Loucy (cell line): ENCODE results near the gene COX6A1.

Experiments used
- H2AFZ ChIP-seq: fragments of 200-600 bp; sonication (generic); 2 replicates; pipeline ENCODE4 v1.6.0; 2016; ENCODE audit warnings: antibody characterized with exemption, mild to moderate bottlenecking, low read length, moderate library complexity
- H3F3A ChIP-seq: fragments of 200-600 bp; 2 replicates; pipeline ENCODE4 v1.6.0; 2016; ENCODE audit warnings: antibody characterized with exemption, low read depth, mild to moderate bottlenecking
- H3K27me3 ChIP-seq: fragments of 200-600 bp; sonication (generic); 2 replicates; pipeline ENCODE4 v1.6.1; 2014; ENCODE audit warnings: low read length, mild to moderate bottlenecking; ENCODE audit not compliant: insufficient read depth, poor library complexity, severe bottlenecking
- H3K36me3 ChIP-seq: fragments of 200-600 bp; sonication (generic); 2 replicates; pipeline ENCODE4 v1.6.1; 2016; ENCODE audit warnings: low read length; ENCODE audit not compliant: insufficient read depth
- H3K4me1 ChIP-seq: fragments of 200-600 bp; sonication (generic); 2 replicates; pipeline ENCODE4 v1.5.1; 2014; ENCODE audit warnings: low read length, mild to moderate bottlenecking; ENCODE audit not compliant: insufficient read depth, poor library complexity, severe bottlenecking
- H3K4me2 ChIP-seq: fragments of 200-600 bp; sonication (generic); 2 replicates; pipeline ENCODE4 v1.6.0; 2014; ENCODE audit warnings: antibody characterized with exemption, low read length, low read depth, mild to moderate bottlenecking; ENCODE audit not compliant: poor library complexity, severe bottlenecking
- H3K4me3 ChIP-seq: fragments of 200-600 bp; sonication (generic); 2 replicates; pipeline ENCODE4 v1.5.1; 2014; ENCODE audit warnings: low read length, mild to moderate bottlenecking, mixed read lengths; ENCODE audit not compliant: poor library complexity, severe bottlenecking
- H3K79me2 ChIP-seq: fragments of 200-600 bp; sonication (generic); 2 replicates; pipeline ENCODE4 v1.6.1; 2014; ENCODE audit warnings: low read length; ENCODE audit not compliant: insufficient read depth
- H3K9ac ChIP-seq: fragments of 200-600 bp; sonication (generic); 2 replicates; pipeline ENCODE4 v1.6.0; 2014; ENCODE audit warnings: mild to moderate bottlenecking, low read depth, low read length, moderate library complexity; ENCODE audit not compliant: poor library complexity, severe bottlenecking
- H3K9me2 ChIP-seq: fragments of 200-600 bp; sonication (generic); replicated peaks from 2 replicates; pipeline ENCODE4 v1.6.1; 2016; ENCODE audit warnings: low read depth, low read length, mixed read lengths
- H3K9me3 ChIP-seq: fragments of 200-600 bp; sonication (generic); 2 replicates; pipeline ENCODE4 v1.6.1; 2014; ENCODE audit warnings: mild to moderate bottlenecking, antibody characterized with exemption, low read length, low read depth; ENCODE audit not compliant: insufficient read depth
- H4K20me1 ChIP-seq: fragments of 200-600 bp; sonication (generic); 2 replicates; pipeline ENCODE4 v1.6.0; 2014; ENCODE audit warnings: antibody characterized with exemption, low read length, mild to moderate bottlenecking; ENCODE audit not compliant: insufficient read depth, poor library complexity, severe bottlenecking
- EZH2phosphoT487 ChIP-seq: fragments of 200-600 bp; IDR thresholded peaks from 2 replicates; pipeline ENCODE4 v1.6.1; 2018; ENCODE audit warnings: antibody characterized with exemption, mild to moderate bottlenecking, moderate library complexity, borderline replicate concordance
- TF ChIP-seq, protein P1 (sequence below): fragments of 200-600 bp; sonication (generic); conservative IDR thresholded peaks from 2 replicates; pipeline ENCODE4 v1.5.1; 2014; ENCODE audit warnings: mild to moderate bottlenecking, antibody characterized with exemption, low read length

The COX6A1 gene

DNA sequence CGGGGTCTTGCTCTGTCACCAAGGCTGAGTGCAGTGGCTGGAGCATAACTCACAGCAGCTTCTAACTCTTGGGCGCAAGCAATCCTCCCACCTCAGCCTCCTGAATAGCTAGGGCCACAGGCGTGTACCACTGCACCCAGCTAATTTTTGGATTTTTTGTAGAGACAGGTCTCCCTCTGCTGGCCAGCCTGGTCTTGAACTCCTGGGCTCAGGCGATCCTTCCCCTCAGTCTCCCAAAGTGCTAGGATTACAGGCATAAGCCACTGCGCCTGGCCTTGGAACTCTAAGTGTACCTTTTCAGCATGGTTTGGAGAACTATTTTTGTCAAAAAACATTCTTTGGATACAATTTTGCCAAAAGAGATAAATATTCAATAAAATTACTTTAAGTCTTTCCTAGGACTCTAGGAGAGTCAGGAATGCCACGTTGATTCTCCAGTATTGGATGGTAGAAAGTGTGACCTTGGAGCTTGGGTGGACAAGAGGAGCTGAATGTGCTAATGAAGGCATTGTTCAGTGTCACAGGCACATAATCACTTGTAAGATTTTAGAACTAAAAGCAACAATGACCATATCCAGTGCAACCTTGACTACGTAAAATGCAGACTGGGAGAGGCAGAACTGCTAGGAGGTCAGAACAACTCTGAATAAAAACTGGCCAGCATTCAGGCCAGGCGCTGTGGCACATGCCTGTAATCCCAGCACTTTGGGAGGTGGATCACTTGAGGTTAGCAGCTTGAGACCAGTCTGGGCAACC, 28.8 kb downstream of the COX6A1 start:
- TF ChIP-seq, protein P1, sequence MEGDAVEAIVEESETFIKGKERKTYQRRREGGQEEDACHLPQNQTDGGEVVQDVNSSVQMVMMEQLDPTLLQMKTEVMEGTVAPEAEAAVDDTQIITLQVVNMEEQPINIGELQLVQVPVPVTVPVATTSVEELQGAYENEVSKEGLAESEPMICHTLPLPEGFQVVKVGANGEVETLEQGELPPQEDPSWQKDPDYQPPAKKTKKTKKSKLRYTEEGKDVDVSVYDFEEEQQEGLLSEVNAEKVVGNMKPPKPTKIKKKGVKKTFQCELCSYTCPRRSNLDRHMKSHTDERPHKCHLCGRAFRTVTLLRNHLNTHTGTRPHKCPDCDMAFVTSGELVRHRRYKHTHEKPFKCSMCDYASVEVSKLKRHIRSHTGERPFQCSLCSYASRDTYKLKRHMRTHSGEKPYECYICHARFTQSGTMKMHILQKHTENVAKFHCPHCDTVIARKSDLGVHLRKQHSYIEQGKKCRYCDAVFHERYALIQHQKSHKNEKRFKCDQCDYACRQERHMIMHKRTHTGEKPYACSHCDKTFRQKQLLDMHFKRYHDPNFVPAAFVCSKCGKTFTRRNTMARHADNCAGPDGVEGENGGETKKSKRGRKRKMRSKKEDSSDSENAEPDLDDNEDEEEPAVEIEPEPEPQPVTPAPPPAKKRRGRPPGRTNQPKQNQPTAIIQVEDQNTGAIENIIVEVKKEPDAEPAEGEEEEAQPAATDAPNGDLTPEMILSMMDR = peak; percentile 72
- no peak for TF ChIP-seq EZH2phosphoT487
- Histone ChIP-seq H2AFZ (no peak overlapping the region), H3K36me3 (peaks cover 48% of the 10 kb centered on the region), H3F3A (no peaks in the 10 kb centered on the region), H3K9me3 (no peaks in the 10 kb centered on the region), H3K27me3 (no peaks in the 10 kb centered on the region), H3K9me2 (no peaks in the 10 kb centered on the region), H3K4me1 (peaks cover 49% of the 10 kb centered on the region), H3K9ac (peak overlapping the region; percentile 81), H3K79me2 (peaks cover 83% of the 10 kb centered on the region), H3K4me2 (peak overlapping the region; percentile 96), H3K4me3 (peak overlapping the region; percentile 97), H4K20me1 (peaks cover 72% of the 10 kb centered on the region)

DNA sequence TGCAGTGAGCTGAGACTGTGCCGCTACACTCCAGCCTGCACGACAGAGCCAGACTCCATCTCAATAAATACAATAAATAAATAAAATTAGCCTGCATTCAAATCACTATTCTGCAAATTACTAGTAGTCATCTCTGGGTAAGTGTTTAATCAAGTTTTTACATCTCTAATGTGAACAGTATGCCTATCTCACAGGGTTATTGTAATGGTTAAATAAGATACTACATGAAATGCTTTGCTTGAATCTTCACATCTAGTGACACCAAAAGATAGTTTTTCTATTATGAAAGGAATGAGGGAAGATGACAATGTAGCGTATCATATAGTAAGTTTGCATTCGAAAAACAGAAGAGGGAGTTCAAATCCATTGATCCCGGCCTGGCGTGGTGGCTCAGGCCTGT, 29.5 kb downstream of the COX6A1 start:
- peaks cover 56% of the 10 kb centered on the region for H3K4me1 ChIP-seq
- H3K4me2 ChIP-seq = peak overlapping the region; percentile 96
- no peak overlapping the region for H2AFZ ChIP-seq
- no peaks in the 10 kb centered on the region for H3F3A ChIP-seq
- peaks cover 88% of the 10 kb centered on the region for H3K79me2 ChIP-seq
- no peaks in the 10 kb centered on the region for H3K9me3 ChIP-seq
- H4K20me1 ChIP-seq = peaks cover 68% of the 10 kb centered on the region
- no peaks in the 10 kb centered on the region for H3K9me2 ChIP-seq
- no peaks in the 10 kb centered on the region for H3K27me3 ChIP-seq
- H3K36me3 ChIP-seq = peaks cover 41% of the 10 kb centered on the region
- TF ChIP-seq, protein P1 = no peak
- no peak for TF ChIP-seq EZH2phosphoT487
- peak overlapping the region; percentile 81 for H3K9ac ChIP-seq
- peak overlapping the region; percentile 97 for H3K4me3 ChIP-seq

DNA sequence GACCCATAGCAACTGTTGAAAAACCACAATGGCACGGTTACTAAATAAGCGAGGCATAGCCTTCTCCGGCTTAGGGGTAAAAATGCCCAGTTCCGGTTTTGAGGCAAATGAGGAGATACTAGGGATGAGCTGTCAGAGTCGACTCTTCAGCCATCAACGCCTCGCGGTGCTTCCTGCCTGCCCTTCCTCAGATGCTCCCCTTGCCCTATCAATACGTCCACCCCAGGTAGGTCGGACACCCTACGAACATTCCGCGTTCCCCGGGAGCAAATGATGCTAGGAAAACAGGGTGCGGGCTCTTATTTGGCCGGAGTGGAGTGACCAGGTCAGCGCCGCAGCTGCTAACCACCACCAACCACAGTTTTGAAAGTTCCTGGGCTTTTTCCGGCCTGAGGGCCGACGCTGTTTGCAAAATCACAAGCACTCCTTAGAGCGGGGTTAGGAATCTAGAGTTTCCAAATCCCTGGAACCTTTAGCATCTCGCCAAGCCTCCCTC, 30.5 kb downstream of the COX6A1 start:
- H2AFZ ChIP-seq = no peak overlapping the region
- H3K79me2 ChIP-seq = peaks cover 84% of the 10 kb centered on the region
- peak overlapping the region; percentile 96 for H3K4me2 ChIP-seq
- H3K4me3 ChIP-seq = peak overlapping the region; percentile 97
- peak overlapping the region; percentile 81 for H3K9ac ChIP-seq
- peaks cover 31% of the 10 kb centered on the region for H3K36me3 ChIP-seq
- no peaks in the 10 kb centered on the region for H3F3A ChIP-seq
- H3K4me1 ChIP-seq = peaks cover 60% of the 10 kb centered on the region
- peaks cover 60% of the 10 kb centered on the region for H4K20me1 ChIP-seq
- H3K9me2 ChIP-seq = no peaks in the 10 kb centered on the region
- TF ChIP-seq EZH2phosphoT487 = no peak
- TF ChIP-seq, protein P1 = no peak
- no peaks in the 10 kb centered on the region for H3K9me3 ChIP-seq
- no peaks in the 10 kb centered on the region for H3K27me3 ChIP-seq
